NT2/D1 (cell line): ENCODE measurements around the gene PRICKLE2.

Experiments used
- DNase-seq: peaks from one replicate; pipeline ENCODE4 v3.0.0-alpha.2; 2011; ENCODE audit warnings: low read depth, low spot score
- H3K27me3 ChIP-seq: 2 replicates; pipeline ENCODE4 v1.6.0; 2011; ENCODE audit warnings: mild to moderate bottlenecking; ENCODE audit not compliant: insufficient read length, insufficient read depth
- H3K36me3 ChIP-seq: 2 replicates; pipeline ENCODE4 v1.6.1; 2011; ENCODE audit warnings: mild to moderate bottlenecking, low read length, mixed read lengths; ENCODE audit not compliant: insufficient read depth, insufficient read length
- H3K4me1 ChIP-seq: 2 replicates; pipeline ENCODE4 v1.5.1; 2011; ENCODE audit not compliant: insufficient read depth, insufficient read length
- H3K4me3 ChIP-seq: 2 replicates; pipeline ENCODE4 v1.5.1; 2011; ENCODE audit warnings: low read depth; ENCODE audit not compliant: insufficient read length
- H3K9ac ChIP-seq: 2 replicates; pipeline ENCODE4 v1.6.0; 2011; ENCODE audit warnings: low read depth; ENCODE audit not compliant: insufficient read length
- H3K9me3 ChIP-seq: 2 replicates; pipeline ENCODE4 v1.5.1; 2011; ENCODE audit warnings: mild to moderate bottlenecking, low read length; ENCODE audit not compliant: insufficient read depth
- SUZ12 ChIP-seq: IDR thresholded peaks from 2 replicates; pipeline ENCODE4 v1.6.1; 2011; ENCODE audit not compliant: insufficient read length, insufficient read depth; ENCODE audit errors: extremely low read depth
- YY1 ChIP-seq: IDR thresholded peaks from 2 replicates; pipeline ENCODE4 v1.6.1; 2011; ENCODE audit not compliant: insufficient read length, insufficient read depth
- ZNF274 ChIP-seq: IDR thresholded peaks from 2 replicates; pipeline ENCODE4 v1.6.1; 2011; ENCODE audit warnings: mild to moderate bottlenecking, low read depth, low read length

PRICKLE2 gene

GRCh38 chr3:64238971-64239667 is 13.9 kb upstream of the PRICKLE2 start:
- Histone ChIP-seq H3K4me1 (peaks cover 7% of the 10 kb centered on the region), H3K4me3 (no peak overlapping the region), H3K9ac (no peak overlapping the region), H3K27me3 (no peaks in the 10 kb centered on the region), H3K9me3 (peaks cover 11% of the 10 kb centered on the region; the same call in 1 of the 2 replicates), H3K36me3 (peaks cover 29% of the 10 kb centered on the region)
- DNase-seq = peak; percentile 77
- TF ChIP-seq ZNF274 (no peak), SUZ12 (no peak), YY1 (no peak)

- Histone ChIP-seq H3K9ac (no peak overlapping the region), H3K4me3 (no peak overlapping the region), H3K36me3 (peaks cover 29% of the 10 kb centered on the region), H3K4me1 (peaks cover 7% of the 10 kb centered on the region), H3K9me3 (peaks cover 11% of the 10 kb centered on the region; the same call in 1 of the 2 replicates), H3K27me3 (no peaks in the 10 kb centered on the region)
- TF ChIP-seq SUZ12 = no peak
- DNase-seq = no peak
These were observed 11.8 kb upstream of the PRICKLE2 start for GRCh38 chr3:64237083-64237482.

GRCh38 chr3:64235605-64236004 is 10.3 kb upstream of the PRICKLE2 start:
- H3K9ac ChIP-seq = no peak overlapping the region
- peaks cover 7% of the 10 kb centered on the region for H3K4me1 ChIP-seq
- H3K9me3 ChIP-seq = peaks cover 11% of the 10 kb centered on the region; the same call in 1 of the 2 replicates
- peaks cover 29% of the 10 kb centered on the region for H3K36me3 ChIP-seq
- no peak for DNase-seq
- H3K4me3 ChIP-seq = no peak overlapping the region
- TF ChIP-seq YY1 = no peak
- TF ChIP-seq ZNF274 = no peak
- TF ChIP-seq SUZ12 = no peak
- no peaks in the 10 kb centered on the region for H3K27me3 ChIP-seq

GRCh38 chr3:64234571-64234970 is 9.3 kb upstream of the PRICKLE2 start:
- no peak overlapping the region for H3K4me3 ChIP-seq
- no peaks in the 10 kb centered on the region for H3K27me3 ChIP-seq
- DNase-seq = no peak
- no peak overlapping the region for H3K9ac ChIP-seq
- H3K4me1 ChIP-seq = peaks cover 7% of the 10 kb centered on the region
- peaks cover 11% of the 10 kb centered on the region; the same call in 1 of the 2 replicates for H3K9me3 ChIP-seq
- TF ChIP-seq ZNF274 = no peak
- TF ChIP-seq SUZ12 = no peak
- no peak for TF ChIP-seq YY1
- peaks cover 29% of the 10 kb centered on the region for H3K36me3 ChIP-seq

GRCh38 chr3:64232821-64233220 is 7.6 kb upstream of the PRICKLE2 start:
- Histone ChIP-seq H3K9ac (no peak overlapping the region), H3K9me3 (peaks cover 11% of the 10 kb centered on the region; the same call in 1 of the 2 replicates), H3K36me3 (peaks cover 26% of the 10 kb centered on the region), H3K4me1 (no peaks in the 10 kb centered on the region), H3K4me3 (no peak overlapping the region), H3K27me3 (no peaks in the 10 kb centered on the region)
- TF ChIP-seq SUZ12 (no peak), ZNF274 (no peak), YY1 (no peak)
- no peak for DNase-seq

GRCh38 chr3:64229903-64230302 is 4.6 kb upstream of the PRICKLE2 start:
- Histone ChIP-seq H3K27me3 (no peaks in the 10 kb centered on the region), H3K4me3 (no peak overlapping the region), H3K4me1 (no peaks in the 10 kb centered on the region), H3K9ac (no peak overlapping the region), H3K9me3 (no peaks in the 10 kb centered on the region), H3K36me3 (peaks cover 4% of the 10 kb centered on the region)
- DNase-seq = no peak
- TF ChIP-seq YY1 (no peak), SUZ12 (no peak), ZNF274 (no peak)

GRCh38 chr3:64228110-64228509 is 2.8 kb upstream of the PRICKLE2 start:
- H3K4me1 ChIP-seq = no peaks in the 10 kb centered on the region
- no peaks in the 10 kb centered on the region for H3K36me3 ChIP-seq
- no peak overlapping the region for H3K9ac ChIP-seq
- H3K27me3 ChIP-seq = no peaks in the 10 kb centered on the region
- TF ChIP-seq SUZ12 = no peak
- TF ChIP-seq YY1 = no peak
- TF ChIP-seq ZNF274 = no peak
- DNase-seq = no peak
- no peaks in the 10 kb centered on the region for H3K9me3 ChIP-seq
- no peak overlapping the region for H3K4me3 ChIP-seq

GRCh38 chr3:64226730-64227129 is 1.5 kb upstream of the PRICKLE2 start:
- H3K9ac ChIP-seq = no peak overlapping the region
- DNase-seq = no peak
- no peak for TF ChIP-seq SUZ12
- no peak for TF ChIP-seq ZNF274
- TF ChIP-seq YY1 = no peak
- H3K4me3 ChIP-seq = no peak overlapping the region
- no peaks in the 10 kb centered on the region for H3K9me3 ChIP-seq
- no peaks in the 10 kb centered on the region for H3K36me3 ChIP-seq
- H3K4me1 ChIP-seq = no peaks in the 10 kb centered on the region
- no peaks in the 10 kb centered on the region for H3K27me3 ChIP-seq
